Ectodermal cell (in vitro differentiated cells): ENCODE measurements around the gene HYDIN. TPM values are rescaled to one million over a fixed set of nuclear protein-coding genes. Genes with fewer than 3 reads are reported as not detected.

Experiments used
- H3K27ac ChIP-seq: 2 replicates; pipeline ENCODE4 v1.7.0; 2013; ENCODE audit warnings: mild to moderate bottlenecking, low read depth, low read length; ENCODE audit not compliant: insufficient read depth, poor library complexity, severe bottlenecking
- H3K27me3 ChIP-seq: 2 replicates; pipeline ENCODE4 v1.7.0; 2013; ENCODE audit warnings: mild to moderate bottlenecking, low read length; ENCODE audit not compliant: insufficient read depth, control insufficient read depth, poor library complexity, severe bottlenecking
- H3K36me3 ChIP-seq: one replicate; pipeline ENCODE4 v1.7.0; 2013; ENCODE audit warnings: low read length; ENCODE audit not compliant: control insufficient read depth, insufficient read depth
- H3K4me1 ChIP-seq: one replicate; pipeline ENCODE4 v1.7.0; 2013; ENCODE audit warnings: low read length; ENCODE audit not compliant: control insufficient read depth, insufficient read depth
- H3K4me3 ChIP-seq: 2 replicates; pipeline ENCODE4 v1.7.0; 2013; ENCODE audit warnings: low read depth, low read length, control low read depth; ENCODE audit not compliant: insufficient read depth
- H3K9me3 ChIP-seq: 2 replicates; pipeline ENCODE4 v1.7.0; 2013; ENCODE audit warnings: mild to moderate bottlenecking, low read length, moderate library complexity; ENCODE audit not compliant: control insufficient read depth
- WGBS, 2 experiments: methylation state at CpG; one replicate each; pipeline ENCODE4 v1.1.7; 2013; ENCODE audit warnings: missing lambda C conversion rate in 2 of 2; 5-methylcytosine and 5-hydroxymethylcytosine counted together
- polyA plus RNA-seq, 4 experiments: library from polyadenylated mRNA; stranded (reverse); fragments of 50-300 nt; gene quantifications; one replicate each; pipeline ENCODE4 v1.2.3, GENCODE V29; 2013

Gene HYDIN
- 4.8 TPM for polyA plus RNA-seq (2013, experiment 1 of 4)
- 6.5 TPM for polyA plus RNA-seq (2013, experiment 2 of 4)
- 4.0 TPM for polyA plus RNA-seq (2013, experiment 3 of 4)
- polyA plus RNA-seq (2013, experiment 4 of 4) = 4.6 TPM

- Histone ChIP-seq H3K4me1 (no peaks in the 10 kb centered on the region), H3K27ac (peak within 1 kb of the TSS; percentile 36), H3K27me3 (no peaks in the 10 kb centered on the region), H3K4me3 (peak within 1 kb of the TSS; percentile 49), H3K9me3 (peaks cover 7% of the 10 kb centered on the region), H3K36me3 (no peaks in the 10 kb centered on the region)
- 11 to 12% methylated on average over 38 of the region's 38 CpGs for WGBS, 2 experiments
These were observed at the start of gene HYDIN for GRCh38 chr16:71230122-71230845. Gene HYDIN, minus strand, starts transcription at chr16:71230722. Its CDS starts 43,827 bp downstream, at chr16:71186895.

GRCh38 chr16:71276589-71277334, 46.2 kb upstream of the HYDIN start:
- Histone ChIP-seq H3K27ac (no peak overlapping the region), H3K27me3 (no peaks in the 10 kb centered on the region), H3K36me3 (no peaks in the 10 kb centered on the region), H3K4me1 (no peaks in the 10 kb centered on the region), H3K4me3 (no peak overlapping the region), H3K9me3 (peaks cover 4% of the 10 kb centered on the region)
- 97 to 98% methylated on average over 4 of the region's 4 CpGs for WGBS, 2 experiments

GRCh38 chr16:71273384-71273783, 42.9 kb upstream of the HYDIN start:
- no peaks in the 10 kb centered on the region for H3K4me1 ChIP-seq
- no peaks in the 10 kb centered on the region for H3K27me3 ChIP-seq
- no peak overlapping the region for H3K4me3 ChIP-seq
- WGBS, 2 experiments = 87 to 100% methylated on average over 1 of the region's 1 CpG
- H3K9me3 ChIP-seq = peaks cover 4% of the 10 kb centered on the region
- H3K27ac ChIP-seq = no peak overlapping the region
- H3K36me3 ChIP-seq = no peaks in the 10 kb centered on the region

GRCh38 chr16:71264299-71264698, 33.8 kb upstream of the HYDIN start:
- Histone ChIP-seq H3K27ac (no peak overlapping the region), H3K9me3 (no peaks in the 10 kb centered on the region), H3K4me1 (no peaks in the 10 kb centered on the region), H3K4me3 (no peak overlapping the region), H3K36me3 (no peaks in the 10 kb centered on the region), H3K27me3 (no peaks in the 10 kb centered on the region)
- 75 to 87% methylated on average over 3 of the region's 3 CpGs for WGBS, 2 experiments

- Histone ChIP-seq H3K27me3 (no peaks in the 10 kb centered on the region), H3K4me1 (no peaks in the 10 kb centered on the region), H3K36me3 (no peaks in the 10 kb centered on the region), H3K27ac (no peak overlapping the region), H3K4me3 (no peak overlapping the region), H3K9me3 (no peaks in the 10 kb centered on the region)
- WGBS, 2 experiments = 85 to 88% methylated on average over 3 of the region's 3 CpGs
These were observed 33.1 kb upstream of the HYDIN start for GRCh38 chr16:71263582-71263981.

- H3K36me3 ChIP-seq = no peaks in the 10 kb centered on the region
- WGBS, 2 experiments = 94% methylated on average over 5 of the region's 5 CpGs
- H3K4me1 ChIP-seq = no peaks in the 10 kb centered on the region
- H3K4me3 ChIP-seq = no peak overlapping the region
- no peaks in the 10 kb centered on the region for H3K27me3 ChIP-seq
- no peaks in the 10 kb centered on the region for H3K9me3 ChIP-seq
- no peak overlapping the region for H3K27ac ChIP-seq
These were observed 31.9 kb upstream of the HYDIN start for GRCh38 chr16:71262391-71262790.

GRCh38 chr16:71260995-71261394, 30.5 kb upstream of the HYDIN start:
- no peak overlapping the region for H3K4me3 ChIP-seq
- no peaks in the 10 kb centered on the region for H3K27me3 ChIP-seq
- no peaks in the 10 kb centered on the region for H3K36me3 ChIP-seq
- H3K27ac ChIP-seq = no peak overlapping the region
- no peaks in the 10 kb centered on the region for H3K4me1 ChIP-seq
- no peaks in the 10 kb centered on the region for H3K9me3 ChIP-seq

- Histone ChIP-seq H3K4me1 (peaks cover 13% of the 10 kb centered on the region), H3K27me3 (no peaks in the 10 kb centered on the region), H3K4me3 (no peak overlapping the region), H3K36me3 (no peaks in the 10 kb centered on the region), H3K27ac (no peak overlapping the region), H3K9me3 (no peaks in the 10 kb centered on the region)
- 91% methylated on average over 5 of the region's 5 CpGs for WGBS, 2 experiments
These were observed 28.6 kb upstream of the HYDIN start for GRCh38 chr16:71259086-71259485.

GRCh38 chr16:71258372-71258771, 27.9 kb upstream of the HYDIN start:
- peaks cover 13% of the 10 kb centered on the region for H3K4me1 ChIP-seq
- 89 to 91% methylated on average over 1 of the region's 1 CpG for WGBS, 2 experiments
- H3K27ac ChIP-seq = no peak overlapping the region
- H3K9me3 ChIP-seq = no peaks in the 10 kb centered on the region
- H3K36me3 ChIP-seq = no peaks in the 10 kb centered on the region
- no peaks in the 10 kb centered on the region for H3K27me3 ChIP-seq
- H3K4me3 ChIP-seq = no peak overlapping the region

- 78 to 100% methylated on average over 1 of the region's 1 CpG for WGBS, 2 experiments
These were observed 27.2 kb upstream of the HYDIN start for GRCh38 chr16:71257768-71258167.

More at GRCh38 chr16:71257768-71258167, 27.2 kb upstream of the HYDIN start:
- Histone ChIP-seq H3K36me3 (no peaks in the 10 kb centered on the region), H3K9me3 (no peaks in the 10 kb centered on the region), H3K4me3 (no peak overlapping the region), H3K4me1 (peaks cover 13% of the 10 kb centered on the region), H3K27ac (no peak overlapping the region), H3K27me3 (no peaks in the 10 kb centered on the region)
